Dendritic cell treated with granulocyte-macrophage colony-stimulating factor and Interleukin-4, amounts not matched to agents 40 ng/mL and 50 ng/mL, for 4 days (primary cell): Measurements from ENCODE around the gene SUZ12.
A peak's percentile ranks its signal among the peaks of the same experiment; 100 is the strongest.
"Not testable (repeated sequence)": the region's sequence is repeated elsewhere in the genome, so short reads cannot be mapped to it uniquely, and the experiment has no call there.

Experiments used
- H3K27ac Mint-ChIP-seq: one replicate; pipeline ENCODE4 v1.8.0; 2022; ENCODE audit warnings: mild to moderate bottlenecking, mixed read lengths
- H3K27me3 Mint-ChIP-seq: one replicate; pipeline ENCODE4 v1.8.0; 2022; ENCODE audit warnings: mild to moderate bottlenecking, mixed read lengths
- H3K36me3 Mint-ChIP-seq: one replicate; pipeline ENCODE4 v1.8.0; 2022; ENCODE audit warnings: low read depth, mixed read lengths
- H3K4me1 Mint-ChIP-seq: one replicate; pipeline ENCODE4 v1.8.0; 2022; ENCODE audit warnings: low read depth, mixed read lengths
- H3K4me3 Mint-ChIP-seq: one replicate; pipeline ENCODE4 v1.8.0; 2022; ENCODE audit warnings: mild to moderate bottlenecking, moderate library complexity, mixed read lengths
- H3K9me3 Mint-ChIP-seq: one replicate; pipeline ENCODE4 v1.8.0; 2022; ENCODE audit warnings: mixed read lengths
- intact Hi-C: fragments of 100-400 bp; cut with micrococcal nuclease; formaldehyde crosslinking; loops from one replicate; pipeline ENCODE4 v1.15.0; 2022

The SUZ12 gene

DNA sequence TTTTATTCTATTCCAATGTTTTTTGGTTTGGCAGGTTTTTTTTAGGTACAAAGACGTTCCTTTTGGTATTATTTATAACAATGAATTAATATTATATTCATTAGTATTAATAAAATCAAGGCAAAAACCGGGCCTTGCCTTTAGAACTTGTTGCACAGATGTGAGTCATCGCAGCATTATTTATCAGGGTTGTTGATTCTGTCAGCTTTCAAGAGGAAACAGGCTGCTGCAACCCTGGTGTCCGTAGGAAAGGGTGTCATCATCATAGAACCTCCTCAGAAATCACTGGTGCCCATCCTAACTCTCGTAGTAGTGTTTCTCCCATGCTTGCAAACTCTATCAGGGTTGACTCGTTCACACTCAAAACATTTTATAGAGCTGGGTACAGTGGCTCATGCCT lies 60.2 kb downstream of the SUZ12 start:
- peaks cover 61% of the 10 kb centered on the region for H3K36me3 Mint-ChIP-seq
- no peaks in the 10 kb centered on the region for H3K4me1 Mint-ChIP-seq

DNA sequence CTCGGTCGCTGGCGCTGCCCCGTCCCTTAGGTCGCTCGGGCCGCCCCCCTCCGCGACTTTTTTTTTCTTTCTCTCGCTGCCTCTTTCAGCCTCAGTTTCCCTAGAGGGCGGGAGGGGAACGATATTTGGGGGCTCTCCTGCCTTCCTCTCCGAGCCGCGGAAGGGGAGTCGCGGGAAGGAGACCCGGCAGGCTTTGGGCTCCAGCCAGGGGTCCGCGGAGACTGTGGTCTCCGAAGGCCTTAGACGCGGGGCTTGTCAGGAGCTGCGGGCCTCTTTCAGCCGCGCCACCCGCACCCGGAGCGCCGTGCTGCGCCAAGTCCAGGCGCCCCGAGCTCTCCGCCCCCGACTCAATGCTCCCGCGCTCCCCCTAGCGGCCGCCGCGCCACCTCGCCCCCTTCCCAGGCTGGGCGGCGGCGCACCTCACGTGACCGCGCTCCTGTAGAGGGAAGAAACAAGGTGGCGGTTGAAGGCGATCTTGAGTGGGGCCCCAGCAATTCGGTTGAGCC lies 70.2 kb downstream of the SUZ12 start, which contains the start of gene LRRC37B:
TSS of gene LRRC37B (plus strand) at position 427 of the 506 bp plus-strand sequence. CDS start 14,010 bp downstream, outside the sequence.
- Mint-ChIP-seq H3K36me3 (peaks cover 16% of the 10 kb centered on the region), H3K4me3 (peak within 1 kb of the TSS; percentile 90), H3K27ac (peak within 1 kb of the TSS; percentile 84), H3K9me3 (no peaks in the 10 kb centered on the region), H3K27me3 (peaks cover 11% of the 10 kb centered on the region), H3K4me1 (peaks cover 38% of the 10 kb centered on the region)
- intact Hi-C loops, result loop anchor here (5.0 kb wide), 1 partner anchor 130 kb away; no protein-coding TSS in a partner anchor

More for the DNA sequence above, 60.2 kb downstream of the SUZ12 start:
- intact Hi-C loops, result loop anchor here (10.0 kb wide), 1 partner anchor 358 kb away; the partner anchor contains the start of gene ZNF207
- Mint-ChIP-seq H3K4me3 (no peak overlapping the region), H3K27me3 (no peaks in the 10 kb centered on the region), H3K9me3 (no peaks in the 10 kb centered on the region), H3K27ac (no peak overlapping the region)

DNA sequence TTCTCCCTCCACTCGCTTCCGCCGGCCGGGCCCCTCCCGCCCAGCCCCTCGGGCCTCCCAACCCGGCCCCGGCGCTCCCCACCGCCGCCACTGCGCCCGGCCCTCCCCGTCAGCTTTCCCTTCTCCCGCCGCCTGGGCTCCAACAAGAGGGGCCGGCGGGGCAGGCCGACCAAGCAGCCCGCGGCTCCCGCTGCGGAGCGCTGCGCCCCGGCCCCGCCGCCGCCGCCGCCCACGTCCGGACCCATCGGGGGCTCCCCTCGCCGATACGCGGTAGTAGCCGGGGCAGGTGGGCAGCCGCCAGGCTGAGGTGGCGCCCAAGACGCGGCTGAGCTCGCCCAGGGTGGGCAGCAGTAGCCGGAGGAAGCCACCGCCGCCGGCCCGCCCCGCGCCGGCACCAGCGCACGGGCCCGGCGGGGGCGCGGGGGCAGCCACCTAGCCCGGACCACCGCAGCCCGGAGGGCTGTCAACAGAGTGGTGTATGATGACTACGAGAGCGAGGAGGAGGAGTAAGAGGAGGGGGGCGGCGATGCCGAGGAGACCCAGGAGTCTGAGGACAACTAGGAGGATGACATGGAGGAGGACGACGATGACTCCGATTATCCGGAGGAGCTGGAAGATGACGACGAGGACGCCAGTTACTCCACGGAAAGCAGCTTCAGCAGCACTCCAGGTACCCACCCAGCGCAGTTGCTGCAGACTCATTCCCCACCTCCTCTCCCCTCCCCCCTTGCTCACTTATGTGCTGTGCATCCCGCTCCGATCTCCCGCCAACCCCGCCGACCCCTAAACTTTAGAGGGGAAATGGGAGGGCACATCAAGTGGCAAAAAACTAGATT lies 70.9 kb downstream of the SUZ12 start:
- peaks cover 45% of the 10 kb centered on the region for H3K4me1 Mint-ChIP-seq
- H3K9me3 Mint-ChIP-seq, result no peaks in the 10 kb centered on the region
- peak overlapping the region; percentile 84 for H3K27ac Mint-ChIP-seq
- peaks cover 20% of the 10 kb centered on the region for H3K36me3 Mint-ChIP-seq
- H3K27me3 Mint-ChIP-seq, result peaks cover 11% of the 10 kb centered on the region
- peak overlapping the region; percentile 90 for H3K4me3 Mint-ChIP-seq
- intact Hi-C loops, result loop anchor here (5.0 kb wide), 1 partner anchor 130 kb away; no protein-coding TSS in a partner anchor

DNA sequence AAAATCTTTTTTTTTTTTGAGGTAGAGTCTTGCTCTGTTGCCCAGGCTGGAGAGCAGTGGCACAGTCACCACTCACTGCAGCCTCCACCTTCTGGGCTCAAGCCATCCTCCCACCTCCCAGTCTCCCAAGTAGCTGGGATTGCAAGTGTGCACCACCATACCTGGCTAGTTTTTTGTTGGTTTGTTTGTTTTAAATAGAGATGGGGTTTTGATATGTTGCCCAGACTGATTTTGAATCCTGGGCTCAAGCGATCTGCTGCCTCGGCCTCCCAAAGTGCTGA lies 72.4 kb downstream of the SUZ12 start:
- intact Hi-C loops, result loop anchor here (5.0 kb wide), 1 partner anchor 128 kb away; no protein-coding TSS in a partner anchor
- Mint-ChIP-seq H3K36me3 (peaks cover 27% of the 10 kb centered on the region), H3K4me3 (peak overlapping the region; percentile 90), H3K27me3 (peaks cover 11% of the 10 kb centered on the region), H3K9me3 (no peaks in the 10 kb centered on the region), H3K27ac (peak overlapping the region; percentile 84), H3K4me1 (peaks cover 47% of the 10 kb centered on the region)

DNA sequence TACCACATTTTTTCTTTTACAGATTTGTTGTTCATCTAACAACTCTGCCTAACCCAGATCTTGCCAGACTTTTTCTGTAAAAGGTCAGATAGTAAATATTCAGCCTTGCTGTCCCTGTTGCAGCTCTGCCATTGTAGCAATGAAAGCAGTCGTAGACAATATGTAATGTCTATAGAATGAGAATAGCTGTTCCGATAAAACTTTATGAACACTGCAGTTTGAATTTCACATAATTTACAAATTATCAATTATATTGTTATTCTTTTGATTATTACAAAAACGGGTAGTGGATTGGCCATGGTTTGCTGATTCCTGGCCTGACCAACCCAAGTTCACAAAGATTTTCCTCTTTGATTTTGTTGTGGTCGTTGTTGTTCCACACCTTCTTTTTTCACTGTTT lies 73.3 kb downstream of the SUZ12 start:
- intact Hi-C loops, result no loop called here
- H3K27ac Mint-ChIP-seq, result no peak overlapping the region
- peaks cover 27% of the 10 kb centered on the region for H3K36me3 Mint-ChIP-seq
- H3K4me3 Mint-ChIP-seq, result peak overlapping the region; percentile 90
- H3K9me3 Mint-ChIP-seq, result no peaks in the 10 kb centered on the region
- H3K27me3 Mint-ChIP-seq, result peaks cover 11% of the 10 kb centered on the region
- H3K4me1 Mint-ChIP-seq, result peaks cover 56% of the 10 kb centered on the region

DNA sequence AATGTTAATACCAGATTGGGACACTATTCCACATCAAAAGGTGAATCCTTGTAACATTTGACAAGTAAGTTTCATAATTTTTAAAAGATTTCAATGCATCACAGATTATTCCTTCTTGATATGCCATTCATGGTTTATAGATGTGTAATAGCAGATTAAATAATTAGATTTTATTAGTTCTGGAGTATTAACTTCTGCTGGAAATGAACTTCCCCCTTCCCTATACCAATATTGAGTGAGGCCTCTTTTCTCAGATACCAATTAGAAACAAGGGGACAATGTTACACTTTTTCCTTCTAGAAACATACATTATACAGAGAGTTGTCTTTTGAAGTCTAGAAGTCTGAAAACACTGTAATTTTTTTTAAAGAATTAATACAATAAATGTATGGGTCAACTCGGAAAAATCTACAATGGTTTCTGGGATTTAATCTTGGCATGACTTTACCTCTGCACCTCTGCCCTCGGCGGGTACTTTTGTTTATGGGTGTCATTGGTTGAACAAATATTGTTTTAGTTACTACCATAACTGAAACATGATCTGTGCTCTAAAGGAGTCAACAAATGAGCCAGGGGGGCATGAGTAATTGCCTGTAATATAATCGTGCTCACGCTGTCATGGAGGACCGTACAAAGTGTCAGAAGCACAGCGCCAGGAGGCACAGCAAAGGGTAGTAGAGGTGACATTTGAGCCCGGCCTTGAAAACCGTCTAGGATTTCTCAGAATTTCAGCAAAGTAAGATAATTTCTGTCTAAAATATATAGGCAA lies 78.6 kb downstream of the SUZ12 start:
- no peaks in the 10 kb centered on the region for H3K9me3 Mint-ChIP-seq
- peaks cover 41% of the 10 kb centered on the region for H3K36me3 Mint-ChIP-seq
- H3K27me3 Mint-ChIP-seq, result no peaks in the 10 kb centered on the region
- intact Hi-C loops, result no loop called here
- peak overlapping the region; percentile 66 for H3K27ac Mint-ChIP-seq
- no peak overlapping the region for H3K4me3 Mint-ChIP-seq
- H3K4me1 Mint-ChIP-seq, result peaks cover 54% of the 10 kb centered on the region

DNA sequence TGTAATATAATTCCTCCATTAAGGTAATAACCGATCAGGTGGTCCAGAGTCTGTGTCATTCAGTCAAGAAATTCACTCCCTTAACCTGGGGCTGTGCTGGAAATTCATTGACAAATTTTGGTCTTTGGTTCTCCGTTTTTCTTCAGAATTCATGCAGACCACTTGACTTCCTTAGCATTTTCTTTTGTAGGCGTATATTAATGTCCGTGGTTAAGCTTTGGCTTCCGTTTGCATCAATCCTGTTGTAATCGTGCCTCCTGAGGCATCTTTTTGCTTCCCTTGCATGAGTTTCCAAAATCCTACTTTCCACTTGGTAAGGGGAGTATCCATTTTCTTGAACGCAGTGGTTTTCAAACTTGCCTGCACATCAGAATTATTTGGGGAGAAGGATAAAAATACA lies 79.4 kb downstream of the SUZ12 start:
- intact Hi-C loops, result no loop called here
- no peaks in the 10 kb centered on the region for H3K27me3 Mint-ChIP-seq
- H3K4me3 Mint-ChIP-seq, result no peak overlapping the region
- no peaks in the 10 kb centered on the region for H3K9me3 Mint-ChIP-seq
- peaks cover 46% of the 10 kb centered on the region for H3K4me1 Mint-ChIP-seq
- H3K27ac Mint-ChIP-seq, result peak overlapping the region; percentile 66
- peaks cover 49% of the 10 kb centered on the region for H3K36me3 Mint-ChIP-seq

DNA sequence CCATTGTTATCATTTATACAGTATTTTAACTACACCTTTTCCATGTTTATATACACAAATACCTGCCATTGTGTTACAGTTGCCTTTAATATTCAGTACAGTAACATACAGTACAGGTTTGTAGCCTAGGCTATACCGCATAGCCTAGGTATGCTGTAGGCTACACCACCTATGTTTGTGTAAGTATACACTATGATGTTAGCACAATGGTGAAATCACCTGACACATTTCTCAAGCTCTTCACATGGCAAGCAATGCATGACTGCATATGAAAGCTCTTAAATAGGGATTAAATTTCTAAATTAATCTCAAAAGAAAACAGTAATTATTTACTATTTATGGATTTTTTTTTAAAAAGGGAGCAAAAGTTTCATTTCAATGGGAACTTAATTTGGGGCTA lies 82.4 kb downstream of the SUZ12 start:
- peaks cover 28% of the 10 kb centered on the region for H3K4me1 Mint-ChIP-seq
- intact Hi-C loops, result no loop called here
- H3K36me3 Mint-ChIP-seq, result peaks cover 62% of the 10 kb centered on the region
- no peak overlapping the region for H3K27ac Mint-ChIP-seq
- no peaks in the 10 kb centered on the region for H3K9me3 Mint-ChIP-seq
- no peaks in the 10 kb centered on the region for H3K27me3 Mint-ChIP-seq
- no peak overlapping the region for H3K4me3 Mint-ChIP-seq

DNA sequence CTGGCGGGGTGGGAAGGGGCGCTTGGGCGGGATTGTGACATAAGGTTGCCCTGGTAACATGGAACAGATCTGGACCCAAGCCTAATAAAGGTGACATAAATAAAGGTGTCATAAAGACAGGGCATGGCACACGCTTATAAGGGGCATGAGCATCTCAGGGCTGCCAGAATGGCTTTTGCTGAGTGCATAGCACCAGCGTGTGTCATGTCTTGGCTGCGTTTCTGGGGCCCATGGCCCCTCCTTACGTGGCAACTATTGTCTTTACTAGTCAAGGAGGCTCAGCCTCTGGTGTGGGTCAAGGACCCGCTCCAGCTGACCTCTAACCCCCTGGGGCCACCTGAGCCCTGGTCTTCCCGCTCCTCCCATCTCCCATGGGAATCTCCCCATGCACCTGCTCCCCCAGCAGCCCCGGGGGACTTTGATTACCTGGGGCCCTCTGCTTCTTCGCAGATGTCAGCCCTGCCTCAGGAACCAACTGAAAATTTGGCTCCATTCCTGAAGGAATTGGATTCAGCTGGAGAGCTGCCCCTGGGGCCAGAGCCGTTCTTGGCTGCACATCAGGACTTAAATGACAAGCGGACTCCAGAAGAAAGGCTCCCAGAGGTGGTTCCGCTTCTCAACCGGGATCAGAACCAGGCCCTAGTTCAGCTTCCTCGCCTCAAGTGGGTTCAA lies 84.3 kb downstream of the SUZ12 start:
- H3K4me3 Mint-ChIP-seq, result no peak overlapping the region
- H3K27ac Mint-ChIP-seq, result no peak overlapping the region
- H3K27me3 Mint-ChIP-seq, result no peaks in the 10 kb centered on the region
- H3K4me1 Mint-ChIP-seq, result peaks cover 19% of the 10 kb centered on the region
- H3K36me3 Mint-ChIP-seq, result peaks cover 66% of the 10 kb centered on the region
- no peaks in the 10 kb centered on the region for H3K9me3 Mint-ChIP-seq
- intact Hi-C loops, result no loop called here

DNA sequence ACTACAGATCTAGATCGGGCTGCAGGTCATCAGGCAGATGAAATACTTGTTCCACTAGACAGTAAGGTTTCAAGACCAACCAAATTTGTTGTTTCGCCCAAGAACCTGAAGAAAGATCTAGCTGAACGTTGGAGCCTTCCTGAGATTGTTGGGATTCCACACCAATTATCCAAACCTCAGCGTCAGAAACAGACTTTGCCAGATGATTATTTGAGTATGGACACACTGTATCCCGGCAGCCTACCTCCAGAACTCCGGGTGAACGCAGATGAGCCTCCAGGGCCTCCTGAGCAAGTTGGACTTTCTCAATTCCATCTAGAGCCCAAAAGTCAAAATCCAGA lies 84.8 kb downstream of the SUZ12 start:
- intact Hi-C loops, result no loop called here

DNA sequence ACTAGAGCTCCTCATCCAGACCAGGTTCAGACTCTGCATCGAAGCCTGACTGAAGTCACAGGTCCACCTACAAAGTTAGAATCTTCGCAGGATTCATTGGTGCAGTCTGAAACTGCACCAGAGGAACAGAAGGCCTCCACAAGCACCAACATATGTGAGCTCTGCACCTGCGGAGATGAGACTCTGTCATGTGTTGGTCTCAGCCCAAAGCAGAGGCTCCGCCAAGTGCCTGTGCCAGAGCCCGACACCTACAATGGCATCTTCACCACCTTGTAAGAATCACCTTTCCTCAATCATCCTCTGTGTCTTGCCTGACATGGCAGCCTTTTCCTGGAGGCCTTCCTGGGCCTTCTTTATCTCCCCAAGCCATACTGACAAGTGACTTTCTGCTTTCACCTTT lies 85.7 kb downstream of the SUZ12 start:
- H3K27me3 Mint-ChIP-seq, H3K9me3 Mint-ChIP-seq, H3K4me3 Mint-ChIP-seq, intact Hi-C loops, H3K4me1 Mint-ChIP-seq, H3K27ac Mint-ChIP-seq: not testable (repeated sequence)
- H3K36me3 Mint-ChIP-seq, result peaks cover 73% of the 10 kb centered on the region

More for the DNA sequence above, 84.8 kb downstream of the SUZ12 start:
- H3K4me1 Mint-ChIP-seq, result peaks cover 14% of the 10 kb centered on the region
- no peaks in the 10 kb centered on the region for H3K27me3 Mint-ChIP-seq
- H3K4me3 Mint-ChIP-seq, result no peak overlapping the region
- no peak overlapping the region for H3K27ac Mint-ChIP-seq
- peaks cover 71% of the 10 kb centered on the region for H3K36me3 Mint-ChIP-seq
- no peaks in the 10 kb centered on the region for H3K9me3 Mint-ChIP-seq

DNA sequence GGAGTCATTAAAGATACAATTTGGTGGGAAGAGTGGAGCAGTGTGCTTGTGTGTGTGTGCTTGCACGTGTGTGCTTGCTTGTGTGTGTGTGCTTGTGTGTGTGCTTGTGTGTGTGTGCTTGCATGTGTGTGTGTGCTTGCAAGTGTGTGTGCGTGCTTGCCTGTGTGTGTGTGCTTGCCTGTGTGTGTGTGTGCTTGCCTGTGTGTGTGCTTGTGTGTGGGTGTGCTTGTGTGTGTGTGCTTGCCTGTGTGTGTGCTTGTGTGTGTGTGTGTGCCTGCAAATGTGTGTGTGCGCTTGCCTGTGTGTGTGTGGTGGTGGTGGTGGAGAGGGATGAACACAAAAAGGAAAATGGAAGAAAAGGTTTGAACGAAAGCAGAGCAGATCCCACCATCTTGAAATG lies 90.5 kb downstream of the SUZ12 start:
- H3K27ac Mint-ChIP-seq, intact Hi-C loops, H3K4me1 Mint-ChIP-seq, H3K9me3 Mint-ChIP-seq, H3K27me3 Mint-ChIP-seq, H3K4me3 Mint-ChIP-seq: not testable (repeated sequence)
- peaks cover 34% of the 10 kb centered on the region for H3K36me3 Mint-ChIP-seq

DNA sequence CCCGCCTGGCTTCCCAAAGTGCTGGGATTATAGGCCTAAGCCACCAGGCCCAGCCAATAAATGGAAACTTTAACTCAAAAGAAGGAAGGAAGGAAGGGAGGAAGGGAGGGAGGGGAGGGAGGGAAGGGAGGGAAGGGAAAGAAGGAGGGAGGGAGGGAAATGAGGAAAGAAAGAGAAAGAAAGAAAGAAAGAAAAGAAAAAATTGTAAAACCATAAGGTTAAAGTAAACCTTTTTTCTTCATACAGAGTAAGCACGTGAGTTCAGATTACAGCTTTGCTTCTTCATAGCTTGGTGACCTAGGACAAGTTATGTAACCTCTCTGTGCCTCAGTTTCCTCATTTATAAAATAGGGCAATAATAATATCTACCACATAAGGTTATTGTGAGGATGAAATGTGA lies 96.4 kb downstream of the SUZ12 start:
- intact Hi-C loops, result no loop called here
- no peaks in the 10 kb centered on the region for H3K9me3 Mint-ChIP-seq
- peaks cover 5% of the 10 kb centered on the region for H3K4me1 Mint-ChIP-seq
- H3K27me3 Mint-ChIP-seq, result no peaks in the 10 kb centered on the region
- H3K36me3 Mint-ChIP-seq, result peaks cover 48% of the 10 kb centered on the region
- no peak overlapping the region for H3K4me3 Mint-ChIP-seq
- no peak overlapping the region for H3K27ac Mint-ChIP-seq

DNA sequence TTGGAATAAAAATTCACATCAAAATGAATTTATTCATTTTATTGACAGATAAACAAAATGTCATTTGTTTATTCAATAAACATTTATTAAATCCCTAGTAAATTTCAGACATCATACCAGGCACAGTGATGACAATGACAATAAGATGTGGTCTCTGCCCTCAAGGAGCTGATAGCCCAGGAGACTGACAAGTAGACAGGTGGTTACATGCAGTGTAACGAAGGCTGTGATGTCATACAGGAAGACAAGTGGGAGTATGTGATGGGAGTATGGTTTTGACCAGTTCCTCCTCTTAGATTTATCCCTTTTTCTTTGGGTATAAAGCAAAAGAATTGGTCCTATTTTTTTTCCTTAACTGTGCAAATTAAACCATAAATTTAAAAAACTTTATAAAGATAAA lies 97.0 kb downstream of the SUZ12 start:
- H3K4me1 Mint-ChIP-seq, H3K27ac Mint-ChIP-seq, intact Hi-C loops, H3K4me3 Mint-ChIP-seq, H3K27me3 Mint-ChIP-seq, H3K9me3 Mint-ChIP-seq: not testable (repeated sequence)
- H3K36me3 Mint-ChIP-seq, result peaks cover 54% of the 10 kb centered on the region
